Psoas muscle (tissue), 8 donors: ENCODE measurements around the gene NUDT1. TPM values are rescaled to one million over a fixed set of nuclear protein-coding genes. Genes with fewer than 3 reads are reported as not detected.

ENCODE experiments used
- ATAC-seq, 4 donors: fragments of 200-7000 bp; cut with Tn5 transposase; one replicate each; pipeline ENCODE4 v1.9.1; 2020; ENCODE audit warnings: moderate library complexity in 3 of 4, mild to moderate bottlenecking in 2 of 4
- DNase-seq, 2 donors: peaks; one replicate each; pipeline ENCODE4 v3.0.0-alpha.2; 2020
- H3K27ac ChIP-seq: fragments of 200-600 bp; one replicate; pipeline ENCODE4 v1.8.0; 2022
- H3K27me3 ChIP-seq, 3 donors: fragments of 200-600 bp in 1 of 3; one replicate each; pipeline versions ENCODE4 v1.6.1 to v1.8.0; 2013 to 2022; ENCODE audit warnings: low read length in 2 of 3, mild to moderate bottlenecking in 2 of 3, moderate library complexity in 1 of 3; ENCODE audit not compliant: insufficient read depth in 3 of 3
- H3K36me3 ChIP-seq, 2 donors: fragments of 200-600 bp in 1 of 2; one replicate each; pipeline versions ENCODE4 v1.6.1 to v1.8.0; 2013 to 2022; ENCODE audit warnings: low read depth in 1 of 2, mild to moderate bottlenecking in 1 of 2, moderate library complexity in 1 of 2; ENCODE audit not compliant: insufficient read depth in 1 of 2
- H3K4me1 ChIP-seq: fragments of 200-600 bp; one replicate; pipeline ENCODE4 v1.8.0; 2022
- H3K4me3 ChIP-seq: fragments of 200-600 bp; one replicate; pipeline ENCODE4 v1.8.0; 2022; ENCODE audit warnings: mild to moderate bottlenecking
- H3K9me3 ChIP-seq: fragments of 200-600 bp; one replicate; pipeline ENCODE4 v1.8.0; 2022
- WGBS, 3 donors: extraction: QIAGEN DNeasy Blood & Tissue Kit; methylation state at CpG; one replicate each; pipeline versions ENCODE4 v1.1.6 to v1.1.7; 2013; 5-methylcytosine and 5-hydroxymethylcytosine counted together
- intact Hi-C, 2 donors: fragments of 100-400 bp; cut with DNase I; formaldehyde crosslinking; loops; one replicate each; pipeline versions ENCODE4 v1.11.0 to v1.14.2; 2022
- long read RNA-seq, 2 donors: library from polyadenylated mRNA; unstranded; transcript quantifications; one replicate each; pipeline ENCODE4 v2.0.0, GENCODE V29; 2021
- polyA plus RNA-seq, 3 donors: library from polyadenylated mRNA; stranded (reverse); fragments of 200-250 nt; gene quantifications; one replicate each; pipeline ENCODE4 v1.2.3, GENCODE V29; 2013
- total RNA-seq, 4 donors: library from RNA; stranded (reverse); fragmentation: NEBNext Ultra II Directional in 2 of 4; extraction: Animal tissue kit (Norgen Biotek cat#: 25700) in 2 of 4; gene quantifications; one replicate each; pipeline versions ENCODE4 v1.2.1 to v1.2.4, GENCODE V29; 2021 to 2023
- TF ChIP-seq, protein P1 (sequence below): fragments of 200-600 bp; IDR thresholded peaks from one replicate; pipeline ENCODE4 v1.8.0; 2022; ENCODE audit warnings: antibody characterized with exemption
- donor health status: healthy with polysubstance abuse.
- donor health status: DM: no; HTN: no; CAD: no; lungs with moderate emphysema.
- donor health status: Bipolar disorder and iron deficiency.
- donor health status: healthy.
- donor health status: DM: yes; HTN: yes; CAD: no.
- donor health status: DM: no; HTN: no; CAD: no.
- donor health status: DM: no; HTN: no; CAD: no.
- donor health status: DM: yes; HTN: yes; CAD: no.

Gene NUDT1
- total RNA-seq (10 to 100 TPM in 2 of 4 donors, 1 to 10 TPM in 2; 5.6 to 12.4 (median 8.4) TPM), polyA plus RNA-seq (10 to 100 TPM; 13.6 to 29.2 (median 19.1) TPM)
- long read RNA-seq, donor 1, partial matches to known transcripts: 0 of 2 reads
- long read RNA-seq, donor 1, other reads (novel, unspliced or antisense): 0 of 2 reads
- long read RNA-seq, donor 2, partial matches to known transcripts: 0 of 4 reads
- long read RNA-seq, donor 2, other reads (novel, unspliced or antisense): 1 of 4 reads

DNA sequence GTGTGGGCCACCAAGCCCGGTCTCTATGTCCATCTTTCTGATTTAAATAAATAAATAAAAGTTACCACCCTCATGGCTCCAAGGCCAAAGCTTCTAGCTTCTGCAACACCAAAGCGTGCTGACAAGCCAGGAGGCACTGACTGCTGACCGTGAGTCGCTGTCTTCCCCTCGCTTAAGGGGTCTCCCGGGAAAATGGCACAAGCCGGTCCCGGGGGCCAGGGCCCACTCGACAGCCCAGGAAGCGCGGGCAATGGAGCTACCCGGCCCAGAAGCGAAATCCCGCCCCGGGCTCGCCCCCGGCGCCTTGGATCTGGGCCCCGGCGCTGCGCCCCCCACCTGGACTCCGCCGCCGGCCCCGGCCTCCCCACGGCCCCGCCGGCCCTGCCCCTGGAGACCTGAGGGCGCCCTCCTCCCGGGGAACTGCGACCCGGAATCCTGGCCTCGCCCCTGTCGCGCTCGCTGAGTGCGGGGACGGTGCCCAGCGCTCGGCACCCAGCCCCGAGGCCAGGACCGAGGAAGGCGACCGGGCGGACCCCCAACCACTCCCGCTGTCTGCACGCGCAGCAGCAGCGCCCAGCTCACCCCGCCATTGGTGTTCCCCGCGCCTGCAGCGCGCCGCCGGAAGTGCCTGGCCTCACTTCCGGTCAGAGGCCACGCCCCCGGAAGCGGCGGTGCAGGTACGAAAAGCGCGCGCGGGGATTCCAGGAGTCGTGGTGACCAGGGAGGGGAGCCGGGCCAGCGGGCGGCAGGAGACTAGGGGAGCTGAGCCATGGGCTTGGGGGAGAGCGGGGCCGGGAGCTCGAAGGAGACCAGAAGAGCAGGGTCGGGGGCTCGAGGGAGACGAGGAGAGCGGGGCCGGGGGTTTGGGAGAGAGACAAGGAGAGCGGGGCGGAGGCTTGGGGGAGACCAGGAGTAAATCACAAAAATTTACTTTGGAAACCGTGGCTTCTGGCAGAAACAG lies at the start of gene NUDT1, which contains the start of gene MRM2:
Gene NUDT1, plus strand, starts transcription at position 647 of the 961 bp plus-strand sequence. CDS start 2,349 bp downstream, outside the sequence.
Gene MRM2, minus strand, starts transcription at position 626 of the 961 bp plus-strand sequence. Its CDS starts 36 bp downstream, at position 590.
- 0 to 1% (median 0%) methylated on average over 36 to 81 of the region's 81 CpGs for WGBS, 3 donors
- intact Hi-C loops: no loop called here
- H3K27ac ChIP-seq: peak within 1 kb of the TSS; percentile 78

DNA sequence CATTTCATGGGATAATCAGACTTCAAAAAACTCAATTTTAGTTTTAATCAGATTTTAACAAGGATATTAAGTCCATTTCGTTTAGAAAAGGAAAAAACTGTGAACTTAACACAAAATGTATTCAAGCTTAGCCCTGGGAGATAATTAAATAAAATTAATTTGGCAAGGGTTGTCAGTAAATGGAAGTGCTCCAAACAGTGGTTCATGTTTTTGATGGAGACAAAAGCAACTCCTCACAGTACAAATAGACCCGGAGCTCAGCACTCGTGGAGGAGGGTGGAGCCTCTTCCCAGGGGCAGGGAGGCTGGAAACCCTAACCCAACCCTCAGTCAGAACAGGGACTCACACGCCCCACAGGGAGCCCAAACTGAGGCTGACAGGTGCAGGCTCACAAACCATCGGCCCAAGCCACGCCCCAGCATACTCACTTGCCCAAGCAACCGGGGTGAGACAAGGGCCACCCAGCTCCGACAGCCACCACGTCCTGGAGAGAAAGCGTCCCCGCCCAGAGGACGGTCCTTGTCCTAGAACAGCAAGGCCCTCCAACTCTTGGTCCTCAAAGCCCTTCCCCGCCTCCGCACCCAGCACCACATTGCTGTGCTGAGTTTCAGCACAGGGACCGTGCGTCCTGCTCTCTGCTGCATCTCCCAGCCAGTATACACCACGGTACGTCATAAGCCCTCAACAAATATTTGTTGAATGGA lies 49.0 kb upstream of the NUDT1 start:
- intact Hi-C loops: loop anchor here in 1 of 2 donors (5.0 kb wide), 1 partner anchor 86 kb away; no protein-coding TSS in a partner anchor

More for the DNA sequence above, at the start of gene NUDT1, which contains the start of gene MRM2:
- TF ChIP-seq, protein P1, sequence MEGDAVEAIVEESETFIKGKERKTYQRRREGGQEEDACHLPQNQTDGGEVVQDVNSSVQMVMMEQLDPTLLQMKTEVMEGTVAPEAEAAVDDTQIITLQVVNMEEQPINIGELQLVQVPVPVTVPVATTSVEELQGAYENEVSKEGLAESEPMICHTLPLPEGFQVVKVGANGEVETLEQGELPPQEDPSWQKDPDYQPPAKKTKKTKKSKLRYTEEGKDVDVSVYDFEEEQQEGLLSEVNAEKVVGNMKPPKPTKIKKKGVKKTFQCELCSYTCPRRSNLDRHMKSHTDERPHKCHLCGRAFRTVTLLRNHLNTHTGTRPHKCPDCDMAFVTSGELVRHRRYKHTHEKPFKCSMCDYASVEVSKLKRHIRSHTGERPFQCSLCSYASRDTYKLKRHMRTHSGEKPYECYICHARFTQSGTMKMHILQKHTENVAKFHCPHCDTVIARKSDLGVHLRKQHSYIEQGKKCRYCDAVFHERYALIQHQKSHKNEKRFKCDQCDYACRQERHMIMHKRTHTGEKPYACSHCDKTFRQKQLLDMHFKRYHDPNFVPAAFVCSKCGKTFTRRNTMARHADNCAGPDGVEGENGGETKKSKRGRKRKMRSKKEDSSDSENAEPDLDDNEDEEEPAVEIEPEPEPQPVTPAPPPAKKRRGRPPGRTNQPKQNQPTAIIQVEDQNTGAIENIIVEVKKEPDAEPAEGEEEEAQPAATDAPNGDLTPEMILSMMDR: no peak
- Histone ChIP-seq H3K4me1 (peaks cover 9% of the 10 kb centered on the region), H3K9me3 (no peaks in the 10 kb centered on the region), H3K4me3 (peak within 1 kb of the TSS; percentile 98), H3K27me3 (no peaks in the 10 kb centered on the region), H3K36me3 (peaks cover 0 to 26% of the 10 kb centered on the region in 2 donors)
- ATAC-seq (peak; percentile 94 to 99 (median 96)), DNase-seq (peak; percentile 88 to 92)

DNA sequence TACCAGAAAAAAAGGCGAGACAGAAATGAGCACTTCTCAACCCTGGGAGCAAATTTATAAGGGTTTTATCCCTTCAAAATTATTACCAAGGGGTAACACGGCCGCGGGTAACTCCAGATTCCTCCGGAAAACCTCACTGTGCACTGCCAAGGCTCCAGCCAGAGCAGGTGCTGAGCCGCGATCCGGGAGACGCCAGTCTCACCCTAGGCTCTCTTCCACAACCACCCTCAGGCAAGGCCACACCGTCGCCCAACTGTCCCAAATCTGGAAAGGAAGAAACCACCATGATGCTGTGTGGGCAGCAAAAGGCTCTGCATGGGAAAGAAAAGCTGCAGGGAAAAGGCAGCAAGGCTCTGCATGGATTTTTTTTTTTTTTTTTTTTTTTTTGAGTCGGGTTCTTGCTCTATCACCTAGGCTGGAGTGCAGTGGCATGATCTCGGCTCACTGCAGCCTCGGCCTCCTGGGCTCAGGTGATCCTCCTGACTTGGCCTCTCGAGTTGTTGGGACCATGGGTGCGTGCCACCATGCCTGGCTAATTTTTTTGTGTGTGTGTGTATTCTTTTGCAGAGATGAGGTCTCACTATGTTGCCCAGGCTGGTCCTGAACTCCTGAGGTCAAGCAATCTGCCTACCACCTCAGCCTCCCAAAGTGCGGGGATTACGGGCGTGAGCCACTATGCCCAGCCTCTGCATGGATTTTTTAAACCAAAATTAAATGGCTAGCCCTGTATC lies 48.3 kb upstream of the NUDT1 start:
- WGBS, 3 donors: 70 to 82% (median 74%) methylated on average over 18 to 19 of the region's 19 CpGs
- Histone ChIP-seq H3K4me1 (peaks cover 58% of the 10 kb centered on the region), H3K4me3 (no peak overlapping the region), H3K27ac (peak overlapping the region; percentile 68), H3K36me3 (no peaks in the 10 kb centered on the region), H3K9me3 (no peaks in the 10 kb centered on the region), H3K27me3 (no peaks in the 10 kb centered on the region)
- ATAC-seq (no peak), DNase-seq (no peak)
- intact Hi-C loops: loop anchor here in 1 of 2 donors (5.0 kb wide), 1 partner anchor 86 kb away; no protein-coding TSS in a partner anchor
- TF ChIP-seq, protein P1: no peak

More for the DNA sequence above, 49.0 kb upstream of the NUDT1 start:
- WGBS, 3 donors: 36 to 59% (median 40%) methylated on average over 18 of the region's 18 CpGs
- H3K9me3 ChIP-seq: no peaks in the 10 kb centered on the region
- TF ChIP-seq, protein P1: no peak
- H3K4me3 ChIP-seq: no peak overlapping the region
- H3K36me3 ChIP-seq: no peaks in the 10 kb centered on the region
- ATAC-seq: peak; percentile 76 to 95 (median 90)
- DNase-seq: peak; percentile 43 to 89
- peaks cover 54% of the 10 kb centered on the region for H3K4me1 ChIP-seq
- no peaks in the 10 kb centered on the region for H3K27me3 ChIP-seq
- H3K27ac ChIP-seq: peak overlapping the region; percentile 68
